Bladder microvascular endothelial cell (primary cell): ENCODE results near the gene ZNF674. TPM values are rescaled to one million over a fixed set of nuclear protein-coding genes. Genes with fewer than 3 reads are reported as not detected.

ENCODE experiments used
- total RNA-seq: library from RNA; depleted of rRNA; stranded (reverse); fragments of >200 nt; gene quantifications from 2 replicates; pipeline ENCODE4 v1.2.3, GENCODE V29; 2014

Gene ZNF674
- total RNA-seq: 2.3 and 6.0 TPM in 2 replicates

DNA sequence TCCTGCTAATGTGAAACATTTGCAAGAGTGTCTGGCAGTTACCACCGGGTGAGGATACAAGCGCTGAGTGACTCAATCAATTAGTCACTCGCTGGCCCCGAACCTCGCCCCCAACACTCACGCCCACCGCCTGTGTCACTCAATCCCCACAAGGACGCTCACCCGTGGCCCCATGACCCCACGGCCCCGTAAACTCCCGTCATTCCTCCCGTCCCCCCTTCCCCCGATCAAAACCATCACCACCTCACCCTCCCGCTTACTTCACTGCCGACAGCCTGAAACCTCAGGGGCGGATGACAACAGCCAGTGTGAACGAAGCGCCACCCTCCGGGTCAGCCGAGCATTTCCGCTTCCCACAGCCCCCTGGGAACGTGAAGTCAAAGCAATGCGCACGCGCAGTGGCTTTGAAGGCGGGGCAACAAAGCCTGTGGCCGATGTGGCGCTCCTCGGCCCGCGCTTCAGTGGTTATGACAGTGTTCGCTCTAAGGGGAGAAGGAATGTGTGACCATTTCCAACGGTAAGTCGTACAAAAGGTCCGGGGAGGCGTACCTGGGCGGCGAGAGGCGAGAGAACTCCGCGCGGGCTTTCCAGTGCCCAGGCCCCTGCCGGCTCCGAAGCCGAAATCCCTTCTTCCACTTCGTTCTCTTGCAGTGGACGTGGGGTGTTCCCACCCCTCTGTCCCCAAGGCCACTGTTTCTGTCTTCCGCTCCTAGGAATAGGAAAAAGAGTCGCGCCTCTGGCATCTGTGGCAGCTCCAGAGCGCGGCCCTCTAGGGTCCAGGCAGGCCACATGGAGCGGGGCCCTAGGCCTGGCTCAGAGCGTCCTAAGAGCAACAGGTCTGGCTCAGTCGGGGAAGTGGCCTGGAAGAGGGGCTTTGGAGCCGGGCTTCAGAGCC lies at the start of gene ZNF674:
ZNF674 (minus strand) TSS at position 311 of the 895 bp plus-strand sequence. CDS start 3,334 bp downstream, outside the sequence.

DNA sequence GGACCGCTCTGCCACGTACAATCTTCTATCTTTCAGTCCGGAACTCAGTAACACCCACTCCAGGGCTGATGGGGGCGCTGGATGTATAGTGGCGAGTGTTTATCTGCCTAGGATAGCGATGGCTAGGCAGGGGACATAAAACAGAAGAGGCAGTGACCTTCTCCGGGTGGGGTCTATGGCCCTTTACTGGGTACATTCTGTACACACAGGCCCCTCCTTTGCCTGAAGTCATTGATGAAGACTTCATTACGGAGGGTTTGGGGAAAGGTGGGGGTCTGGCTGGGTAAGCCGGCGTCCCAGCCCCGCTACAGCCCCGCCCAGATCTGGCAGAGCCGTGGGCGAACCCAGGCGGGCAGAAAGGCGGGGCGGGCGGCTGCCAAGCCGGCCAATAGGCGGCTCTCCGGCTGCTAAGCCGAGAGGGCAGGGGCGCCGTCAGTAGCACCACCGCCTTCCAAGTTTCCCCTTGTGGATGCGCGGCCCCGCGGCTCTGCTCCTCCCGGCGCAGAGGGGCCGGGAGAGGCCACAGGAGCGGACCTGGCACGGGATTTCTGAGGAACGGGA lies 28.2 kb upstream of the ZNF674 start, which contains the start of gene CHST7:
CHST7 (plus strand) TSS at position 435 of the 561 bp plus-strand sequence. CDS start 167 bp downstream, outside the sequence.

Other genes starting within 250 kb of the ZNF674 start
- gene CHST7, start 28.3 kb upstream of the ZNF674 start, total RNA-seq: 31.6 and 47.6 TPM in 2 replicates
- gene SLC9A7, start 213.7 kb upstream of the ZNF674 start, total RNA-seq: 3.9 and 13.3 TPM in 2 replicates